Lower leg skin (tissue), 3 donors: ENCODE measurements around the gene MEX3A.

Source experiments
- CTCF ChIP-seq, 3 donors: fragments of 450-650 bp; IDR thresholded peaks; one replicate each; pipeline ENCODE4 v1.5.1; 2016; ENCODE audit warnings: antibody characterized with exemption in 3 of 3, mild to moderate bottlenecking in 3 of 3, moderate library complexity in 2 of 3
- POLR2A ChIP-seq, 2 donors: fragments of 450-650 bp; IDR thresholded peaks; one replicate each; pipeline ENCODE4 v1.6.1; 2016 to 2017; ENCODE audit warnings: antibody characterized with exemption in 2 of 2, mild to moderate bottlenecking in 1 of 2, moderate library complexity in 1 of 2

DNA sequence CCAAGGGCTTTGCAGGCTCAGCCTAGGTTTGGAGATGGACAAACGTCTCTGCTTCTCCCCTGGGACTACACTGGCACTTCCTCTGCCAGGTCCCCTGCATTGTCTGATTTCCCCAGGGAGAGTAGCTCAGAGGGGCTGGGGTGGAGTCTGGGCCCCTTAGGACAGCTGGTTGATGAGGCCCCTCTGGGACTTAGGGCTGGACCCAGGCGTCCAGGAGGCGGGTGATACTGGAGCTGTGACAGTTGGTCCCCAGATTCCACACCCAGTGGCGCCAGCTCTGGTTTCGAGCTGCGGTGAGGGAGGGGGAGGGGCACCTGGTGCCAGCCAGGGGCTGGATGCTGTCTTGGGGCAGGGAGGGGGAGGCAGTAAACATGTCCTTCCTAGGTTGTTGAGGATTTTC, 7.4 kb upstream of the MEX3A start:
- no peak for TF ChIP-seq CTCF (IDR thresholded peaks at IDR 0.05)
- no peak for TF ChIP-seq POLR2A (IDR thresholded peaks at IDR 0.05)
